NCI-H2227 treated with DMSO at 0.1 percent for 48 hours (cell line): Measurements from ENCODE around the gene SORCS3.
A peak's percentile ranks its signal among the peaks of the same experiment; 100 is the strongest.

Source experiments
- DNase-seq: peaks from one replicate; lab custom pipeline; 2025; lab: John Stamatoyannopoulos, UW

SORCS3 gene

DNA sequence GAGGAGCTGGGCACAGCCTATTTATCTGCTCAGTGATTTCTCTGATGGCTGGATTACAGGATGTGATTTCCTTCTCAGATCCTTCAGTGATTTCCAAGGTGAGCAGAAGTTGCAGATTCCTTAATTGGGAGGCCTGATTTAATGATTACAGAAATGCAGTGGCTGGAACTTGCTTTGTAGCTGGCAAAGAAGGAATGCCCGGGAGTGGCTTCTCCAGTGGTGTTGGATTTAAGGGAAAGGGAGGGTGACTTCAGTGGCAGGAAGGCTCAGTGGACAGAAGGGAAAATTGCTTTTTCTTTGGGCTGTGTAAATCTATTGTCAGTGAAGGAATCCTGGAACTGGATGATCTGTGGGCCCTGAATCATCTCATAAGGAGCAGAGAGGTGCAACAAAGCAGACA, 5.1 kb downstream of the SORCS3 start:
- no peak for DNase-seq

DNA sequence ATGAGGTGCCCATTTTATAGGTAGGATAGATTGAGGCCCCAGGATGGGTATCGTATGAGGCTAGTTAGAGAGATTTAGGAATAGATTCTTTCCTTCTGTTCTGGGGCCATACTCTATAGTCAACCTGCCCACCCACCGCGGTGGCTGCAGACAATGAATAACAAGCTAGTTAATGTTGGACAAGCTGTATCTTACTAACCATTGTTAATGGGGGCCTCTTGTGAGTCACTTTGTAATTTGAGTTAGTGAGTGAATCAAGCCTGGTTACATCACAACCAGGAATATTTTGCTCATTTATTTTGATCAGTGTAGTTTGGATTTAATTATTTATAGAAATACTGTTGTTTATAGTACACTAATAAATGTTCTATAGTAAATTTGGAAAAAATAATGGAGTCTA, 7.3 kb downstream of the SORCS3 start:
- DNase-seq: no peak

DNA sequence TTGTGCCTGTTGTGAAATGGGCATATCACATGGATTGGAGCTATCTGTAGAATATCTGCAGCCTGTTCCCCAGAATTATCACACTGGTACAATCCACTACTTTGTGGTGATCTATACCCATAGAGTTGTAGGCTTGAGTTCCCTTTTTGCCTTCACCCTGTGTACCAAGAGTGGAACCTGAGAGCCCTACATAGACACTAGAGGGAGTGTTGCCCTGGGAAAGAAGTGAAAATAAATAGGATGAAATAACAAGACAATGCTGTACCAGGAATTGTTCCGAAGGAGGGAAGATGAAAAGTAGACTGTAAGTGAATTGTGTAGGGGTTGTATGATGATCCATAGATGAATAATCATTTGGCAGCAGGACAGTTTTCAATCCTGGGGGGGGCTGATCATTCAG, 9.0 kb downstream of the SORCS3 start:
- DNase-seq: no peak

GRCh38 chr10:104650635-104651331, 9.7 kb downstream of the SORCS3 start:
- no peak for DNase-seq

DNA sequence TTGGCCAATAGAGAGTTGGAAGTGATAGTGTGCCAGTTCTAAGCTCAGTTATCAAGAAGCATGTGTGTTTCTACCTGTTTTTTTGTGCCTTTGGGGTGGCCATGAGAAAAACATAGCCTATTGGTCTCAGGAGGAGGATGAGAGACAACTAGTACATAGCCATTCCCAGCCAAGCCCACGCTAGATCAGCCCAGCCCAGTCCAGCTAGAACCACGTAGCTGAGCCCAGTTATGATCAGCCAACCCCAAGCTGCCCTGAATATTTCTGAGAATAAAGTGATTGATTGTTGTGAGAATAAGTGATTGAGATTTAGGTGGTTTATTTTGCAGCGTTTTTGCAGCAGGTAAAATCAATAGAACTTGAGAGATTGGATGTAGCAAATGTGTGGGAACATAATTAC, 15.9 kb downstream of the SORCS3 start:
- no peak for DNase-seq

- DNase-seq: no peak
Observed at GRCh38 chr10:104657457-104657856, 16.4 kb downstream of the SORCS3 start.

DNA sequence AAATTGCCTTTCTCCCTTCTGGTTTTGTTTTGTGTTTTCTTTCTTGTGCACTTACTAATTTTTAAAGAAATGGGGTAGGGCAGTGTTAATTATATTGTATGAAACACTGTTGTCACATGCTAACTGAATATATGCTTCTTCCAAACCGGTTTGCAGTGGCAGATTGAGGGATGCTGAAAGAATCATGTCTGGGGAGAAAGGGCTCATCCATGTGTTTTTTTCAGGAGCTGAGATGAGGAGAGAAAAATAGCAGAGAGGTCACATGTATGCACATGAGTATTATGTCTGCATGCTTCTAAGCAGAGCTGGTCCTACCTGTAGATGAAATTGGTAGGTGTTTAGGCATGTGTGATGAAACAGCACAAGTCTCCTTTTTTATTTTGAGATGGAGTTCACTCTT, 17.0 kb downstream of the SORCS3 start:
- no peak for DNase-seq

DNA sequence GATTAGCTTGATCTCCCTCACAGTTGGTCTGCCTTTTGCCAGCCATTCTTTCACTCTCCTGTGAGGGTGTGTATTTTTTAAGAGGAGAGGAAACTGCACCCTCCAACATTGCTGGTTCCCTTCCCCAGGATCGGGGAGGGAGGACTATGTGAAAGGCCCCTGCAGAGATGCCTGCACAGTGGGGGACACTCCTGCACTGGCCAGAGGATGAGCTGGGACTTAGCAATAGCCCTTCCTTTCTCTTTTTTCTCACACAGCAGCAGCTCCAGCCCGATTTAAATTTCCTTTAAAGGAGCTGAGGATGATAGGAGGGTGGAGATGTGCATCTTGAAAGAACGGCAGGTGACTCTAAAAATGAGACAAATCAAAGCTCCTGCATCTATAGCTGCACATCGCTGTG, 18.7 kb downstream of the SORCS3 start:
- DNase-seq: no peak

DNA sequence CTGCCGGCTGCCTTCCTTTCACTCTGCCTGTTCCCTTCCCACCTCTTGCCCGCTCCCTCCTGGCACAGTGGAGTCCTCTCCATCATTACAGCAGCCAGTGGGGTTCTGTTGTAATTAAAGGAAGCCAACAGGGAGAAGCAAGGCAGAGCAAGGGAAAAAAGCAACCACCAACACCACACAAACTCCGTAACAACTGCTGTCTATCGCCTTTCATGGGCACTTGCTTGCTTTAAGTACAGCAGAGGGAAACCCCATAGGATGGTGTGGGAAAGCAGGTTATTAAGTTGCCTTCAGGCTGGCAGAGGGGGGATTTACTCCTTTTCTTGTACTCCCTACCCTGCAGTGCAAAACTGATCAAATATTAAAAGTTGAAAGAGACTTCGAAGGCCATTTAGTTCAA, 22.0 kb downstream of the SORCS3 start:
- no peak for DNase-seq

DNA sequence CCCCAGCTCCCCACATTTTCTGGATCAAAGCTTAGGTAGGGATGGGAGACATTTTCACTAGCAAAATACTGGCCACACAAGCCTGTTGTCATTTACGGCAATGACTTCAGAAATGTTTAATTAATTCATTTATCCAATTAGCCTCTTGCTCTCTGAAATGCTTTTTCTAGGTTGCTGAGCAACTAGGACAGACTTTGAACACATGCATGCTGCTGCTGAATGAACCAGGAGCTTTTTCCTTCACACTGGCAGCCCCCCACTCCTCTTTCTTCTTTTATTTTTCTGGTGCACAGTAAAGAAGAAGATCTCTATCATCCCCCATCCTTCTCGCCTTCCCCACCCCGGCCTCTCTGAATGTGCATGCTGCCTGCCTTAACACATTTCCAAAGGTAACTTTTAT, 22.5 kb downstream of the SORCS3 start:
- DNase-seq: no peak

GRCh38 chr10:104664205-104664604, 23.1 kb downstream of the SORCS3 start:
- DNase-seq: no peak

- DNase-seq: no peak
Observed at GRCh38 chr10:104665174-104665573, 24.1 kb downstream of the SORCS3 start.

DNA sequence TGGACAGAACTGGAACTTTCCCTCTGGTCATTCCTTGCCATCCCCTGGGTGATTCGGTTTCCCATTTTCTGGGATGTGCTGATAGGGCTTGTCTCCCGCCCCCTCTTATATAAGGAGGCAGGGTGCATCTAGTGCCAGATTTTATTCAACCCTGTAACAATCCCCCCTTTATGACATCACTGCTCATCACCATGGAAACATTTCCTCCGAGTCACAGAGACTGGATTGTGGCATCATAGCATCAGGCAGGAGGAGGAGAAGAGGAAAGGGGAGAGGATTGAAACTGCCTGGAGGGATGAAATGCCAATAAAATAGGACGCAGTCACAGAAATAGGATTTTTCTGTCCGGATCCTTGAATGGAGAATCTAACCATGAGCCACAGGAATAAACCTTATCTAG, 25.0 kb downstream of the SORCS3 start:
- no peak for DNase-seq

GRCh38 chr10:104676874-104677273, 35.8 kb downstream of the SORCS3 start:
- no peak for DNase-seq

- no peak for DNase-seq
Observed at GRCh38 chr10:104678658-104679057, 37.6 kb downstream of the SORCS3 start.

DNA sequence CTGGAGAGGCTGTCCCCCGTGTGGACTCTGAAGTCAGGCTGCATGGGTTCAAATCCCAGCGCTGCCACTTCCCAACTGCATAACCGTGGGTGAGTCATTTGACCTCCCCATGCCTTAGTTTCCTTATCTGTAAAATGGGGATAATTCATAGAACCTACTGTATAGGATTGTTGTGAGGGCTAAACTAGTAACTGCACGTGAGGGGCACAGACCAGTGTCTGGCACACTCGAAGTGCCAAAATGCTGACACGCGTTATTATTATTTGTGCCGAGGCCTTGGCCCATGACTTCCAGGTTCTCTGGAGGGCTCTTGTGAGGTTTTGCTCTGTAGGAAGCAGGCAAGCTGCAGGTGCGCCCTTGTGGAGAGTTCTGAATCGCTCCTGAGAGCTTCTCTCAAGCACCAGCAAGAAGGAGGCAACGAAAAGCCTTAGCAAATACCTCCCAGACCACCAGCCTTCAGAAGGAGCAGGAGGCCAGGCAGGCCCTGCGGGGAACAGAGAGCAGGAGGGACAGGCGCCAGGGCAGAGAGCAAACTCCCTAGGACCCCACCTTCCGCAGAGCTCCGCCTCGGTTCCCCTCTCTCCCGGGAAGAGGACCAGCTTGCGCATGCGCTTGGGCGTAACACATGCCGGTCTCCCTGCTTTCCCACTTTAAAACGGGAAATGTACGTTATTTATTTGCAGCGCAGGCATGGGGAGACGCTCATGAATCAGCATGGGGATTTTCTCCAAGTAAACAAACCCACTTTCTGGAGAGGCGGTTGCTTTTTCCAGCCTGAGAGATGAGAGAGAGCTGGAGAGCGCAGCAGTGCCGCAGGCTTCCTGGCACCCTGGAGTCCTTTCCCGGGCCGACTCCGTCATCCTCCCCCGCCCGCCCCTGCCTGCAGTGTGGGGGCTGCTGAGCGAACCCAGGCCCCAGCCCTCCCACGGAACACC, 39.6 kb downstream of the SORCS3 start:
- peak; percentile 30 for DNase-seq

GRCh38 chr10:104681485-104681884, 40.4 kb downstream of the SORCS3 start:
- no peak for DNase-seq

GRCh38 chr10:104683567-104683966, 42.5 kb downstream of the SORCS3 start:
- DNase-seq: no peak

- no peak for DNase-seq
Observed at GRCh38 chr10:104686829-104687228, 45.7 kb downstream of the SORCS3 start.

DNA sequence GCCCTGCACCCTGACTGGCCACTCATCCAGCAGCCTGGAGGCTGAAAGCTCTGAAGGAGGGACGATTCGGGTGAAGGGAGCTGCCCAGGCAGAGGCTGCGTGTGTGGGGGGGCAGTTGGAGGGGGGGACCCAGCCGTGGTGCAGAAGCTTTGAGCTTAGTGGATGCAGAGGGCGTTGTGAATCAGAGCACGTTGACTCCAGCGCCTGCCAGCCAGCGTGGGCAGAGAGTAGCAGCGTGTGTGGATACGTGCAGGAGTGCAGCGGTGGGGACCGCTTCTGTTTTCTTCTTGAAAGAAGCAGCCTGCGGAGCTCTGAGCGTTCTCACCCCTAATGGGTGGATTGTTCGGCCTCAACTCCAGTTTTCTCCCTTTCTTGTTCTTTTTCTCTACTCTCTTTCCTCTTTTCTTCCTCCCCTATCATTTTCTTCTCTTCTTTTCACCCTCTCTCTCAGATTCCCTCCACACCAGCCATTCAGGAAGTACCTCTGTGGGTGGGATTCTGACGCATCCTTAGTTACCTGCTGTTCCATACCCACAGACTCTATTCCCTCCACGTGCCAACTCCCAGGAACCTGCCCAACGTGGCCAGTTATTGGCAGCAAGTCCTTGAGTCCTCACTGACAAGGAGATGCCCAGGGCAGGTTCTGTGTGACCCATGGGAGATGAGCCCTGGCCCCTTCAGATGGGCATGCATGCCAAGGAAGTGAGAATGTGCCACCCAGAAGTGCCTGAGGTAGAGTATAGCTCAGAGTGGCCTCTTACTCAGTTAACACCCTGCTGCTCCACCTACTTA, 47.4 kb downstream of the SORCS3 start:
- no peak for DNase-seq

GRCh38 chr10:104689105-104689504, 48.0 kb downstream of the SORCS3 start:
- no peak for DNase-seq

DNA sequence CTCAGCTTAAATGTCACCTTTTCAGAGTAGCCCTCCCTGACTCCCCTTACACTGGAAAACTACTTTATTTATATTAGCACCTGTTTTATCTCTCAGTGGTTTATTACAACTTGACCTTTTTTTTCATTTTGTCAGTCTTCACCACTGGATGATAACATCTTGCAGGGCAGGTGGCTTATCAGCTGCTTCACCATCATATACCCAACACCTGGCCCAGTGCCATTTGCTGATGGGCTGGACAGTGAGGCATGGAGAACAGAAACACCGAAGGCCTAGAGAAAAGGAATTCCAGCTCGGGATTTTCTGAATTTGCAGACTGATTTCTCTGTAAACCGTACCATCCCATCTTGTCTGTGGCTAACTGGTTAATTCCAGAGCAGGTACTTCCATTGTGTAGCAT, 48.5 kb downstream of the SORCS3 start:
- DNase-seq: no peak

DNA sequence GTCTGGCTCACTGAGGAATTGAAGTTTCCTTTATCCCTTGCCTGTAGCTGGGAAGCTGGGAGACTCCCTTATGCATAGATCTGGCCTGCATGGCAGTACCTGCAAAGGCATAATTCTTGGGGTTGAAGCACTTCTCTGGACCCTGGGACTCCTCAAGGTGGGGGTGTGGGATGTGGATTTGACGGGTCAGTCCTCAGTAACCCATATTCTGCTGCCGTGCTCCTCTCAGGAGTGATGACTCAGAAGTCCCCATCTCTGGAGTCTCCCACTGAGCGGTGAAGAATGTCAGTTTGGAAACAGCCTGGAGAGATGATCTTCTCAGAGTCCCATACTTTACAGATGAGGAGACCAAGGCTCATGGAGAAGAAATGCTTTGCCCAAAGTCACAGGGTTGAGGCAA, 49.0 kb downstream of the SORCS3 start:
- DNase-seq: no peak
